Cardiac muscle cell (in vitro differentiated cells and primary cell): Measurements from ENCODE around the gene KRTAP4-9. TPM values are rescaled to one million over a fixed set of nuclear protein-coding genes. Genes with fewer than 3 reads are reported as not detected.
"Not testable (repeated sequence)": the region's sequence is repeated elsewhere in the genome, so short reads cannot be mapped to it uniquely, and the experiment has no call there.

Experiments used
- DNase-seq, 2 donors: peaks; one replicate each; pipeline versions ENCODE4 v3.0.0 to v3.0.0-alpha.2; 2010 to 2017; ENCODE audit warnings: low read depth in 1 of 2, low spot score in 1 of 2
- H3K27ac ChIP-seq: fragments of 200-600 bp; sonication (generic); 2 replicates; pipeline ENCODE4 v1.5.1; 2016
- H3K27me3 ChIP-seq: fragments of 200-600 bp; sonication (generic); 2 replicates; pipeline ENCODE4 v1.6.0; 2016; ENCODE audit warnings: control low read depth
- H3K36me3 ChIP-seq: fragments of 200-600 bp; sonication (generic); 2 replicates; pipeline ENCODE4 v1.5.1; 2016; ENCODE audit warnings: control low read depth
- H3K4me1 ChIP-seq: fragments of 200-600 bp; sonication (generic); 2 replicates; pipeline ENCODE4 v1.8.1; 2017; ENCODE audit warnings: low read depth, mild to moderate bottlenecking, mixed run types
- H3K4me3 ChIP-seq: fragments of 200-600 bp; sonication (generic); 2 replicates; pipeline ENCODE4 v1.5.1; 2016; ENCODE audit warnings: mild to moderate bottlenecking
- H3K9me3 ChIP-seq: fragments of 200-600 bp; sonication (generic); 2 replicates; pipeline ENCODE4 v1.5.1; 2017; ENCODE audit warnings: low read depth, mild to moderate bottlenecking, control low read depth
- CTCF ChIP-seq: IDR thresholded peaks from 2 replicates; pipeline ENCODE4 v1.5.1; 2012; ENCODE audit warnings: low read depth, mild to moderate bottlenecking, low read length
- polyA plus RNA-seq: library from polyadenylated mRNA; unstranded; fragments of >200 nt; fragmentation: Nextera tagmentation; extraction: Ambion mirVana; gene quantifications from 2 replicates; pipeline ENCODE4 v1.2.1, GENCODE V29; 2016
- total RNA-seq: library from RNA; depleted of rRNA; stranded (reverse); fragments of >200 nt; gene quantifications from 2 replicates; pipeline ENCODE4 v1.2.3, GENCODE V29; 2016

The KRTAP4-9 gene
- total RNA-seq: not detected in 2 replicates
- polyA plus RNA-seq: not detected in 2 replicates

DNA sequence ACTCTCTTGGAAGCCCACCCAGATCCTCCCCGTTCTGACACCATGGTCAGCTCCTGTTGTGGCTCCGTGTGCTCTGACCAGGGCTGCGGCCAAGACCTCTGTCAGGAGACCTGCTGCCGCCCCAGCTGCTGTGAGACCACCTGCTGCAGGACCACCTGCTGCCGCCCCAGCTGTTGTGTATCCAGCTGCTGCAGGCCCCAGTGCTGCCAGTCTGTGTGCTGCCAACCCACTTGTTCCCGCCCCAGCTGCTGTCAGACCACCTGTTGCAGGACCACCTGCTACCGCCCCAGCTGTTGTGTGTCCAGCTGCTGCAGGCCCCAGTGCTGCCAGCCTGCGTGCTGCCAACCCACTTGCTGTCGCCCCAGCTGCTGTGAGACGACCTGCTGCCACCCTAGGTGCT is at the start of gene KRTAP4-9:
KRTAP4-9 (plus strand) TSS at position 43 of the 400 bp plus-strand sequence; CDS start at position 43, 0 bp downstream.
- H3K27ac ChIP-seq, DNase-seq, H3K4me1 ChIP-seq, H3K9me3 ChIP-seq, H3K4me3 ChIP-seq, H3K27me3 ChIP-seq, H3K36me3 ChIP-seq: not testable (repeated sequence)

GRCh38 chr17:41057547-41057946 is 47.6 kb upstream of the KRTAP4-9 start:
- DNase-seq: no peak
- Histone ChIP-seq H3K4me1 (no peaks in the 10 kb centered on the region), H3K27ac (no peak overlapping the region), H3K9me3 (no peaks in the 10 kb centered on the region), H3K27me3 (no peaks in the 10 kb centered on the region), H3K4me3 (no peak overlapping the region), H3K36me3 (no peaks in the 10 kb centered on the region)
- TF ChIP-seq CTCF: no peak

GRCh38 chr17:41058741-41059140 is 46.4 kb upstream of the KRTAP4-9 start:
- Histone ChIP-seq H3K27me3 (no peaks in the 10 kb centered on the region), H3K4me3 (no peak overlapping the region), H3K9me3 (no peaks in the 10 kb centered on the region), H3K27ac (no peak overlapping the region), H3K4me1 (no peaks in the 10 kb centered on the region), H3K36me3 (no peaks in the 10 kb centered on the region)
- TF ChIP-seq CTCF: no peak
- no peak for DNase-seq

DNA sequence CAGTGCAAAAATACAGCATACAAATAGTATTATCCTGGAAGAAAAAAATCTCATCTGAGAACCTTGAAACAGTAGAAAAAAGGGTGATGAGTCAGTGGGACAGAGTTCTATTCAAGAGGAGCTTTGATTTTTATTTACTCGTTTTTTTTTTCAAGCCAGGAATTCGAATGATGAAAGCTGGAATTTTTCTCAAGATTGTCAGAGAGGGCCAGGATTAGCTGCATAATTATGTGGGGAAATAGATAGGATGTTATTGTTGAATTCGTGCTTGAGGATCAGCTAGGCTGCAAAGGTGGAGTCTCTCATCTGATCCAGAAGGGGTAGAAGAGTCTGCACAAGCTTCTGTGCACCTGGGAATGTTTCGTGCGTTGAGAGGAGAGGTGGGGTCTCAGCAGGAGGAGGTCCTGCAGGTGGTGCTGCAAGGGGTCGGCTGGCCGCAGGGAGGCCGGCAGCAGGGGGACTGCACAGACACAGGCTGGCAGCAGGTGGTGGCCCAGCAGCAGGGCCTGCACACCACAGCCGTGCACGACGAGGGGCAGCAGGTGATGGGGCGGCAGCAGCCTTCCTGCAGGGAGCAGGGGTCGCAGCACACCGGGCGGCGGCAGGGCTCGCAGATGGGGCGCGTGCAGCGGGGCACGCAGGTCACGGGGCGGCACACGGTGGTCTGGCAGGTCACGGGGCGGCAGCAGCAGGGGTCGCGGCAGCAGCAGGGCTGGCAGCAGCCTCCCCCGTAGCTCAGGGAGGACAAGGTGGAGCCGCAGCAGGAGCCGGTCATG is 45.7 kb upstream of the KRTAP4-9 start:
- not testable (repeated sequence) for H3K9me3 ChIP-seq, H3K27ac ChIP-seq, H3K4me3 ChIP-seq, H3K36me3 ChIP-seq, H3K27me3 ChIP-seq, H3K4me1 ChIP-seq
- peak in 1 of 2 donors; percentile 22 for DNase-seq

DNA sequence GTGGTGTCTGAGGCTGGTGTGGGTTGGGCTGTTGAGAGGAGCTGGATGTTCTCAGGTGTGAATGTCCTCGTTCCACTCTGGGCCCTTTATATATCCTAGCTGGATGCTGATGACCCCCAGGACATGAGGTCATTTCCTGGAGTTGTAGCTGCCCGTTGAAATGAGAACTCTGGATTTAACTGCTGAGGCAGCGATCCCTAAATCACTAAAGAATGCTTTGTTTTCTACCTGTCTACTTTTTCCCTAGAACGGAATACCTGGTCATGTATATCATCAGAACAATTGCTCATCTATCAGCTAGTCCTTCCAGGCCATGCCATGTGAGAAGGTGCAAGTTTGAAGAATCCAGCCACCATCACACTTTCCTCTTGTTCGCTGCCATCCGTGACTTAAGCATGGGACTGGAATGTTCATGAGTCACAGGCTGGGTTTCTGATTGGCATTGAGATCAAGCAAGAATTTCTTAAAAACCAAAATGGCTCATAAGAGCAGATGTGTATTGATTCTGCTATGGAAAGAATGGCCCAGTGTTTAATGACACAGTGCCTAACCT is 45.1 kb upstream of the KRTAP4-9 start, which contains the start of gene KRTAP2-3:
KRTAP2-3 (minus strand) TSS at position 63 of the 553 bp plus-strand sequence. CDS start 64 bp downstream, outside the sequence.
- Histone ChIP-seq H3K4me3 (no peak within 1 kb of the TSS), H3K36me3 (no peaks in the 10 kb centered on the region), H3K27me3 (no peaks in the 10 kb centered on the region), H3K27ac (no peak within 1 kb of the TSS), H3K9me3 (no peaks in the 10 kb centered on the region), H3K4me1 (no peaks in the 10 kb centered on the region)
- DNase-seq: peak in 1 of 2 donors; percentile 52
- no peak for TF ChIP-seq CTCF

DNA sequence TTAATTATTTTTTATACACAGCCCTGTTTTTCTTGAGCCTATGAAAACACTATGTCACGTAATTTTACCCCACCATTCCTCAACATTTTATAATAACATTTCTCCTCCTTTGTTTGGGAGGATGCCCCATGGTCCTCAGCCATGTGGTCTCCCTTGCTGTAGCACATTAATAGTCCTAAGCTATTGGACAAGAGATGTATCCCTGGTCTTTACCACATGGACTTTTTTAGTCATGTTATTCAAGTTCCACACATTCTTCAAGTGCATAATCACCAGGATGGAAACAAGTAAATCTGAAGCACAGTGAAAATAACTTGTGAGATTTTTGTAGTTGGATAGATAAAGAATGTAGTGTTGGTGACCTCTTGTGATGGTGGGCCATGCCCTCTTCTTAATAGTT is 43.2 kb upstream of the KRTAP4-9 start:
- DNase-seq: peak in 1 of 2 donors; percentile 47
- no peaks in the 10 kb centered on the region for H3K36me3 ChIP-seq
- no peaks in the 10 kb centered on the region for H3K9me3 ChIP-seq
- H3K27ac ChIP-seq: no peak overlapping the region
- H3K4me3 ChIP-seq: no peak overlapping the region
- H3K27me3 ChIP-seq: no peaks in the 10 kb centered on the region
- no peak for TF ChIP-seq CTCF
- no peaks in the 10 kb centered on the region for H3K4me1 ChIP-seq
